GM18499 (cell line): ENCODE data around the gene NPIPB2.
A peak's percentile ranks its signal among the peaks of the same experiment; 100 is the strongest.
"Not testable (repeated sequence)": the region's sequence is repeated elsewhere in the genome, so short reads cannot be mapped to it uniquely, and the experiment has no call there.

Experiments used
- ATAC-seq: cut with Tn5 transposase; IDR thresholded peaks from one replicate; pipeline ENCODE4 v1.9.1; 2021; ENCODE audit warnings: moderate number of reproducible peaks; ENCODE audit not compliant: insufficient read depth, unreplicated experiment

The NPIPB2 gene

GRCh38 chr16:11962978-11963377 is 21.1 kb upstream of the NPIPB2 start:
- not testable (repeated sequence) for ATAC-seq

GRCh38 chr16:11962457-11962856 is 20.6 kb upstream of the NPIPB2 start:
- not testable (repeated sequence) for ATAC-seq

GRCh38 chr16:11957591-11958395 is 15.9 kb upstream of the NPIPB2 start:
- no peak for ATAC-seq

- no peak for ATAC-seq
These were observed 14.7 kb upstream of the NPIPB2 start for GRCh38 chr16:11956558-11956957.

- ATAC-seq, result no peak
These were observed 13.9 kb upstream of the NPIPB2 start for GRCh38 chr16:11955713-11956123.

GRCh38 chr16:11953576-11953975 is 11.7 kb upstream of the NPIPB2 start:
- ATAC-seq, result not testable (repeated sequence)

- no peak for ATAC-seq
These were observed 8.5 kb upstream of the NPIPB2 start for GRCh38 chr16:11950388-11950787.

GRCh38 chr16:11949527-11949926 is 7.7 kb upstream of the NPIPB2 start:
- ATAC-seq, result no peak

GRCh38 chr16:11948819-11949218 is 7.0 kb upstream of the NPIPB2 start:
- no peak for ATAC-seq

GRCh38 chr16:11946433-11946832 is 4.6 kb upstream of the NPIPB2 start:
- ATAC-seq, result no peak

GRCh38 chr16:11927350-11927749 is 14.5 kb downstream of the NPIPB2 start:
- ATAC-seq, result not testable (repeated sequence)

- ATAC-seq, result not testable (repeated sequence)
These were observed 17.8 kb downstream of the NPIPB2 start for GRCh38 chr16:11924046-11924445.

GRCh38 chr16:11916524-11917285 is 25.1 kb downstream of the NPIPB2 start:
- ATAC-seq, result no peak

GRCh38 chr16:11915644-11916523 is 26.0 kb downstream of the NPIPB2 start, which contains the start of gene GSPT1:
Gene GSPT1, minus strand, starts transcription at chr16:11915956. Its CDS starts 236 bp downstream, at chr16:11915720.
- peak; percentile 48 for ATAC-seq

- peak; percentile 13 for ATAC-seq
These were observed 26.7 kb downstream of the NPIPB2 start for GRCh38 chr16:11915114-11915643.

GRCh38 chr16:11914210-11915113 is 27.4 kb downstream of the NPIPB2 start:
- no peak for ATAC-seq

GRCh38 chr16:11913425-11914079 is 28.3 kb downstream of the NPIPB2 start:
- ATAC-seq, result no peak

- no peak for ATAC-seq
These were observed 31.9 kb downstream of the NPIPB2 start for GRCh38 chr16:11909653-11910545.
